HPDE6-E6E7 (cell line): Measurements from ENCODE around the gene GALNT17.

Experiments
- DNase-seq: peaks from one replicate; pipeline ENCODE4 v3.0.0; 2011; ENCODE audit warnings: missing footprints; ENCODE audit errors: extremely low spot score

The GALNT17 gene

GRCh38 chr7:71283802-71284201, 151.9 kb downstream of the GALNT17 start:
- DNase-seq = no peak

- no peak for DNase-seq
Measured at GRCh38 chr7:71285571-71286145, 153.7 kb downstream of the GALNT17 start.

- no peak for DNase-seq
Measured at GRCh38 chr7:71286336-71286735, 154.4 kb downstream of the GALNT17 start.

- DNase-seq = no peak
Measured at GRCh38 chr7:71286924-71287323, 155.0 kb downstream of the GALNT17 start.

- no peak for DNase-seq
Measured at GRCh38 chr7:71290452-71290851, 158.5 kb downstream of the GALNT17 start.

- DNase-seq = no peak
Measured at GRCh38 chr7:71298378-71298777, 166.4 kb downstream of the GALNT17 start.

- no peak for DNase-seq
Measured at GRCh38 chr7:71300086-71300485, 168.1 kb downstream of the GALNT17 start.

GRCh38 chr7:71300603-71301002, 168.7 kb downstream of the GALNT17 start:
- no peak for DNase-seq

- no peak for DNase-seq
Measured at GRCh38 chr7:71301167-71301566, 169.2 kb downstream of the GALNT17 start.

- DNase-seq = no peak
Measured at GRCh38 chr7:71303566-71303965, 171.6 kb downstream of the GALNT17 start.

- no peak for DNase-seq
Measured at GRCh38 chr7:71308096-71308495, 176.2 kb downstream of the GALNT17 start.

- DNase-seq = no peak
Measured at GRCh38 chr7:71311576-71311975, 179.6 kb downstream of the GALNT17 start.

- no peak for DNase-seq
Measured at GRCh38 chr7:71312755-71313490, 181.0 kb downstream of the GALNT17 start.

- DNase-seq = no peak
Measured at GRCh38 chr7:71313553-71313952, 181.6 kb downstream of the GALNT17 start.

- no peak for DNase-seq
Measured at GRCh38 chr7:71320916-71321315, 189.0 kb downstream of the GALNT17 start.

- DNase-seq = no peak
Measured at GRCh38 chr7:71322201-71322600, 190.3 kb downstream of the GALNT17 start.

GRCh38 chr7:71323726-71324125, 191.8 kb downstream of the GALNT17 start:
- DNase-seq = no peak

GRCh38 chr7:71325151-71325550, 193.2 kb downstream of the GALNT17 start:
- no peak for DNase-seq

GRCh38 chr7:71326595-71326994, 194.7 kb downstream of the GALNT17 start:
- no peak for DNase-seq

GRCh38 chr7:71327946-71328345, 196.0 kb downstream of the GALNT17 start:
- no peak for DNase-seq

GRCh38 chr7:71329030-71329660, 197.2 kb downstream of the GALNT17 start:
- no peak for DNase-seq

GRCh38 chr7:71332207-71332606, 200.3 kb downstream of the GALNT17 start:
- no peak for DNase-seq

GRCh38 chr7:71334541-71334940, 202.6 kb downstream of the GALNT17 start:
- DNase-seq = no peak
